ENCODE measurements around the gene COX8C.
A peak's percentile ranks its signal among the peaks of the same experiment; 100 is the strongest.
"Not testable (repeated sequence)": the region's sequence is repeated elsewhere in the genome, so short reads cannot be mapped to it uniquely, and the experiment has no call there.

COX8C gene

DNA sequence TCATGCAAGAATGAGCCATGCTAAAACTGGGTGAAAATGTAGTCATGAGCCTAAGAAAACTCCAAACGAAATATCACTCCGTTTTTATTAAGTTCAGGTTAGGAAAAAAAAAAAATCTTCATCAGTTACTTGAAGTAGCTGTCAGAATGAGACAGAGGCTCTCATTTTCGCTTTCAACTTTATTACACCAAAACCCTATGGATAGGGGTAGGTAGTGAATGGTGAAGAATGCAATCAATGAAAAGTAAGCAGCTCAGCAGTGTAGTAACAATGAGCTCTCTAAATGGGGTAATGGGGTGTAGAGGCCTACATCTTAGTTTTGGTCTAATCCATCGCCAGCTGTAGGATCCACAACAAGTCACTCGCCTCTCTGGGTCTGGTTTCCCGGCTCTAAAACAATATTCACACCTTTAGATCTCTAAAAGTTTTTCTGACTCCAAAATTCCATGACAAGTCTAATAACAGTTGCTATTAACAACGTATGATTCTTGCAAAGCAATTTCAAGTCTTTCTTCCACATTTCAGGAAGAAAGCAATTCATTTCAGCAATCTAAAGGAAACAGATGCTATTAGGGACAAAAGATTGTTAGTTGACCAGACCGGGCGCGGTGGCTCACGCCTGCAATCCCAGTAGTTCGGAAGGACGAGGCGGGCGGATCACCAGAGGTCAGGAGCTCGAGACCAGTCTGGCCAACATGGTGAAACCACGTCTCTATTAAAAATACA lies 15.8 kb upstream of the COX8C start:
- DNase-seq (ENCODE audit: low spot score in 2 of 2) (no peak), ATAC-seq (ENCODE audit: low read depth) (no peak)
- Mint-ChIP-seq H3K4me1 (peaks cover 42% of the 10 kb centered on the region), H3K27me3 (no peaks in the 10 kb centered on the region), H3K9me3 (no peaks in the 10 kb centered on the region), H3K36me3 (no peaks in the 10 kb centered on the region), H3K27ac (peak overlapping the region; percentile 95), H3K4me3 (peak overlapping the region; percentile 91)

- H3K27ac Mint-ChIP-seq: peak overlapping the region; percentile 95
- no peaks in the 10 kb centered on the region for H3K36me3 Mint-ChIP-seq
- H3K4me3 Mint-ChIP-seq: peak overlapping the region; percentile 91
- H3K4me1 Mint-ChIP-seq: peaks cover 42% of the 10 kb centered on the region
- DNase-seq (ENCODE audit: low spot score in 2 of 2): no peak
- no peak for ATAC-seq (ENCODE audit: low read depth)
- no peaks in the 10 kb centered on the region for H3K27me3 Mint-ChIP-seq
- no peaks in the 10 kb centered on the region for H3K9me3 Mint-ChIP-seq
These were observed 15.1 kb upstream of the COX8C start for GRCh38 chr14:93331728-93332396.

GRCh38 chr14:93332397-93332852 lies 14.6 kb upstream of the COX8C start:
- H3K4me1 Mint-ChIP-seq: peaks cover 41% of the 10 kb centered on the region
- no peaks in the 10 kb centered on the region for H3K36me3 Mint-ChIP-seq
- peak overlapping the region; percentile 92 for H3K4me3 Mint-ChIP-seq
- H3K27me3 Mint-ChIP-seq: no peaks in the 10 kb centered on the region
- H3K27ac Mint-ChIP-seq: peak overlapping the region; percentile 95
- H3K9me3 Mint-ChIP-seq: no peaks in the 10 kb centered on the region
- ATAC-seq (ENCODE audit: low read depth) (peak; percentile 35), DNase-seq (ENCODE audit: low spot score in 2 of 2) (peak; percentile 3 to 54)

GRCh38 chr14:93332853-93333630 lies 13.9 kb upstream of the COX8C start, which contains the start of gene BTBD7:
TSS of gene BTBD7 (minus strand) at chr14:93333036. CDS start at chr14:93296051, 36,985 bp downstream.
- Mint-ChIP-seq H3K36me3 (no peaks in the 10 kb centered on the region), H3K27ac (peak within 1 kb of the TSS; percentile 95), H3K9me3 (no peaks in the 10 kb centered on the region), H3K4me1 (peaks cover 36% of the 10 kb centered on the region), H3K27me3 (no peaks in the 10 kb centered on the region), H3K4me3 (peak within 1 kb of the TSS; percentile 92)
- peak; percentile 83 to 91 for DNase-seq (ENCODE audit: low spot score in 2 of 2)
- peak; percentile 90 for ATAC-seq (ENCODE audit: low read depth)

- Mint-ChIP-seq H3K27ac (peak overlapping the region; percentile 95), H3K36me3 (no peaks in the 10 kb centered on the region), H3K4me1 (peaks cover 31% of the 10 kb centered on the region), H3K9me3 (no peaks in the 10 kb centered on the region), H3K27me3 (no peaks in the 10 kb centered on the region), H3K4me3 (peak overlapping the region; percentile 92)
- ATAC-seq (ENCODE audit: low read depth) (no peak), DNase-seq (ENCODE audit: low spot score in 2 of 2) (no peak)
These were observed 13.3 kb upstream of the COX8C start for GRCh38 chr14:93333631-93334103.

- H3K27ac Mint-ChIP-seq: no peak overlapping the region
- H3K4me1 Mint-ChIP-seq: peaks cover 7% of the 10 kb centered on the region
- H3K36me3 Mint-ChIP-seq: peaks cover 5% of the 10 kb centered on the region
- H3K4me3 Mint-ChIP-seq: no peak overlapping the region
- DNase-seq (ENCODE audit: low spot score in 2 of 2) (no peak), ATAC-seq (ENCODE audit: low read depth) (no peak)
- peaks cover 4% of the 10 kb centered on the region for H3K9me3 Mint-ChIP-seq
- no peaks in the 10 kb centered on the region for H3K27me3 Mint-ChIP-seq
These were observed 9.7 kb upstream of the COX8C start for GRCh38 chr14:93337143-93337753.

DNA sequence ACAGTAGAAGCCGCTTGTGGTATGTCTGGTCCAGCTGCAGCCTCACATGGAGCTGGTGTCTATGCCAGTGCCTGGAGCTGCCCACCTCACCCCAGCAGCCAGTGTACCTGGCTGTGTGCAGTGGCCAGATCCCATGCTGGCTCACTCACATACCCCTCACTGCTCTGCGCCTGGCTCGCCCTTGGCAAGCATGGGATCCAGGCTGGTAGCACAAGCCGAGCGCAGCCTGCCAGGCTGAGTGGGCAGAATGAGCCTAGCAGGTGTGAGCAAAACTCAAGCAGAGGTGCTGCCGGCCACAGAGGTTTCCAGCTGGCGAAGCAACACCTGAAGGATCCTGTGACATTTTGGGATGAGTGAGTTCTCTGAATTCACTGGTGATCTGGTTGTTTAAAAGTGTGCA lies 9.1 kb upstream of the COX8C start:
- Mint-ChIP-seq H3K4me3 (no peak overlapping the region), H3K27me3 (no peaks in the 10 kb centered on the region), H3K27ac (no peak overlapping the region), H3K4me1 (peaks cover 7% of the 10 kb centered on the region), H3K36me3 (peaks cover 9% of the 10 kb centered on the region), H3K9me3 (peaks cover 7% of the 10 kb centered on the region)
- no peak for DNase-seq (ENCODE audit: low spot score in 2 of 2)
- ATAC-seq (ENCODE audit: low read depth): no peak

DNA sequence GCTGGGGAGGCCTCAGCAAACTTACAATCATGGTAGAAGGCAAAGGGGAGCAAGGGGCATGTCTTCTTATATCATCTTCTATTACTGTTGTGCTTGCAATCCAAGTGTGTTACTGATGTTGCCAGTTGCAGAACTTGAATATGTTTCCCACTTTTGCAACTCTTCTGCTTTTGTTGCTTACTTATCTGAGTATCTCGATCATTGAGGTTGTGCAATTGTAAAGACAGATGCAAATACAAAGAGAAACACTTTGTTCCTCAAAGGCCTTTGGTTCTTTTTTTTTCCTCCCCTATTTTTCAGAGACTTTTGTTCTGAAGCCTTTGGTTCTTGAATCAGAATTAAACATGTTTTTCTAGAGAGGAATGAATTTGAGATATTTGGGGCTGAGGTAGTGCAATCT lies 3.7 kb upstream of the COX8C start:
- H3K27me3 Mint-ChIP-seq: no peaks in the 10 kb centered on the region
- peaks cover 17% of the 10 kb centered on the region for H3K36me3 Mint-ChIP-seq
- H3K9me3 Mint-ChIP-seq: peaks cover 17% of the 10 kb centered on the region
- DNase-seq (ENCODE audit: low spot score in 2 of 2) (no peak), ATAC-seq (ENCODE audit: low read depth) (no peak)
- H3K4me1 Mint-ChIP-seq: peaks cover 4% of the 10 kb centered on the region
- H3K4me3 Mint-ChIP-seq: no peak overlapping the region
- H3K27ac Mint-ChIP-seq: no peak overlapping the region

GRCh38 chr14:93343797-93344196 lies 3.2 kb upstream of the COX8C start:
- H3K9me3 Mint-ChIP-seq: peaks cover 17% of the 10 kb centered on the region
- no peak for ATAC-seq (ENCODE audit: low read depth)
- H3K27ac Mint-ChIP-seq: no peak overlapping the region
- peaks cover 4% of the 10 kb centered on the region for H3K4me1 Mint-ChIP-seq
- no peak for DNase-seq (ENCODE audit: low spot score in 2 of 2)
- H3K27me3 Mint-ChIP-seq: no peaks in the 10 kb centered on the region
- H3K36me3 Mint-ChIP-seq: peaks cover 17% of the 10 kb centered on the region
- no peak overlapping the region for H3K4me3 Mint-ChIP-seq

DNA sequence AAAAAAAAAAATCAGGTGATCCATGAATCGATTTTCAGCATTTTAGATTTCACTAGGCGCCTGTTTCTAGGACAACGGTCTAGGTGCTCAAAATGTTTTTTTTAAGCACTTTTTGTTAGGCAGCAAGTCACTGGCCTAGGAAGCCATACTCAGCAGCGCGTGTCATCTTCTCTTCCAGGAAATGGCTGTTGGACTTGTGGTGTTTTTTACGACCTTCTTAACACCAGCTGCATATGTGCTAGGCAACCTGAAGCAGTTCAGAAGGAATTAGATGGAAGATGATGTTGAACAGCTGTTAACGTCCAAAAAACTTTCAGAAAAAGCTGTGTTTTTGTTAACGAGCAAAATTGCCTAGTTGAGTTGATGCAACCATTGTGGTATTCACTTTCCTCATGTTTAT lies 868 bp downstream of the COX8C start:
- peaks cover 10% of the 10 kb centered on the region for H3K9me3 Mint-ChIP-seq
- no peaks in the 10 kb centered on the region for H3K27me3 Mint-ChIP-seq
- no peak overlapping the region for H3K4me3 Mint-ChIP-seq
- peaks cover 9% of the 10 kb centered on the region for H3K36me3 Mint-ChIP-seq
- ATAC-seq (ENCODE audit: low read depth) (no peak), DNase-seq (ENCODE audit: low spot score in 2 of 2) (no peak)
- H3K27ac Mint-ChIP-seq: no peak overlapping the region
- peaks cover 4% of the 10 kb centered on the region for H3K4me1 Mint-ChIP-seq

DNA sequence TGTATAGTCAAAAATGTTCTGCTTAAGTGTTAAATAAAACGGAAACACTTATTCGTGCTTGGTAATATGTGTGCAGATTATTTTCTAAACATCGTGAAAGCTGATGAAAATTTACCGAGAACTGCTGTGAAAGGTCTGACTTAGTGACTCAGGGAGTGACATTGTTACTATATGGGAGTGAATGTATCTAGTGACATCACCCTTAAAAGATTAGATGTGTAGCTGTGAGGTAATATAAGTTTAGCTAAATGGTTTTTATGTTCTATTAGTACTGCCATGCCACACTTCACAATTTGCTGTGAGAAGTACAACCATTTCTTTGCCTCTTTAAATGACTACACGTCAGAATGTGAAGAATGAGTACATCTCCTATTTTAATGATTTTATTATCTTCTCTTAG lies 1.3 kb downstream of the COX8C start:
- Mint-ChIP-seq H3K9me3 (peaks cover 7% of the 10 kb centered on the region), H3K27me3 (no peaks in the 10 kb centered on the region), H3K36me3 (peaks cover 6% of the 10 kb centered on the region), H3K4me1 (peaks cover 4% of the 10 kb centered on the region), H3K4me3 (no peak overlapping the region), H3K27ac (no peak overlapping the region)
- no peak for DNase-seq (ENCODE audit: low spot score in 2 of 2)
- ATAC-seq (ENCODE audit: low read depth): no peak

DNA sequence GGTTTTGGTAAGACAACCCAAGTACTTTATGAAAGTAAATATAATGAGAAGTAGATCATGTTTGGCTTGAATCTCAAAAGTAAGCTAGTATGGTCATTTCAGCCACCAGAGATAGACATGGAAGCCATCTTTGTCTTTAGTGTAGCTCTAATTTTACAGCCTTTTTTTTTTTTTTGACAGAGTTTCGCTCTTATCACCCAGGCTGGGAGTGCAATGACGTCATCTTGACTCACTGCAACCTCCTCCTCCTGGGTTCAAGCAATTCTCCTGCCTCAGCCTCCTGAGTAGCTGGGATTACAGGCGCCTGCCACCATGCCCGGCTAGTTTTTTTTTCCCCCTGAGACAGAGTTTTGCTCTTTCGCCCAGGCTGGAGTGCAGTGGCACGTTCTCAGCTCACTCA lies 7.9 kb downstream of the COX8C start:
- not testable (repeated sequence) for H3K27me3 Mint-ChIP-seq; H3K27ac Mint-ChIP-seq; H3K4me1 Mint-ChIP-seq; ATAC-seq (ENCODE audit: low read depth); H3K9me3 Mint-ChIP-seq; H3K36me3 Mint-ChIP-seq; DNase-seq (ENCODE audit: low spot score in 2 of 2); H3K4me3 Mint-ChIP-seq

DNA sequence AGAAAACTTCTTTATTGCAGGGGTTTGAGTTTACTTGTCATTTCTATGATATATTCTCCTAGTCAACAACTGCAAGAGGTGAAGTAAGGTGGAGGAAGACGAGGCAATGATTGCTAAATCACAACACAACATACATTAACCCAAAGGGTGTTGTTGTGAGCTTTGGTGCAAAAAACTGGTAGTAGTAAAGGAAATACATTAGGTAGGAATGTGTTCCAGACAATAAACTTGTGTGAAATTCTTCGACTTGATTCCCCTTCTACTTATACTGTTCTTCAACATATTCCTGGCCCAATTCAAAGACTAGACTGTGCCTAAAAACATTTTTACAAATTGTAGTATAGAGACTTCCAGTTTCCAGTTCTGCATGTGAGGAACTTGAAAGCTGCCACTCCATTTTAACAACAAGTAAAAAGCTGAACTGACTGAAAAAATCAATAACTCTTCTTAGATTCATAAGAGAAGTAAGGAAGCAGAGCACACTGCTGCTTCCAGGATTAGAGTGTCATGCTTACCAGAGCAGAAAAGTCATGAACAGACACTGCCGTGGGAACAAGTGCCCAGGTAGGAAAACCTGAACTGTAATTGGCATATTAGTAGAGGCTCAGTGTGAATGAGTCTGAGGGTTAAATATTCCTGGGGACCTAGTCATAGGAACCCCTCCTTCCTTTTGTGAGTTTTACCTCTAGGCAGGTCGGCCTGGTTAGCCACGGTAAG lies 22.2 kb downstream of the COX8C start:
- ATAC-seq (ENCODE audit: low read depth) (no peak), DNase-seq (ENCODE audit: low spot score in 2 of 2) (no peak)
- Mint-ChIP-seq H3K9me3 (peaks cover 16% of the 10 kb centered on the region), H3K4me1 (peaks cover 31% of the 10 kb centered on the region), H3K36me3 (peaks cover 14% of the 10 kb centered on the region), H3K4me3 (peak overlapping the region; percentile 19), H3K27ac (peak overlapping the region; percentile 88), H3K27me3 (no peaks in the 10 kb centered on the region)
